Measurements from ENCODE around the gene ZNF827.

ZNF827 gene

GRCh38 chr4:145951931-145952330 lies 13.3 kb upstream of the ZNF827 start:
- Histone ChIP-seq H2AFZ (no peak overlapping the region), H3K4me2 (ENCODE audit: low read length) (no peak overlapping the region), H3K4me3 (ENCODE audit: low read depth, low read length) (no peak overlapping the region), H3K79me2 (no peaks in the 10 kb centered on the region), H3K9me3 (ENCODE audit: control insufficient read depth, low read length) (no peaks in the 10 kb centered on the region), H3K9ac (no peak overlapping the region), H3K27ac (no peak overlapping the region), H3K27me3 (ENCODE audit: control insufficient read depth, insufficient read depth, low read length) (no peaks in the 10 kb centered on the region), H3K36me3 (ENCODE audit: control insufficient read depth, insufficient read depth, low read length) (no peaks in the 10 kb centered on the region), H3K4me1 (no peaks in the 10 kb centered on the region)
- TF ChIP-seq CTCF (IDR thresholded peaks at IDR 0.05), result no peak

GRCh38 chr4:145945431-145946155 lies 7.0 kb upstream of the ZNF827 start:
- no peak for TF ChIP-seq CTCF (IDR thresholded peaks at IDR 0.05)
- Histone ChIP-seq H3K4me3 (ENCODE audit: low read depth, low read length) (no peak overlapping the region), H3K4me2 (ENCODE audit: low read length) (no peak overlapping the region), H3K9me3 (ENCODE audit: control insufficient read depth, low read length) (no peaks in the 10 kb centered on the region), H3K27ac (no peak overlapping the region), H3K27me3 (ENCODE audit: control insufficient read depth, insufficient read depth, low read length) (no peaks in the 10 kb centered on the region), H2AFZ (no peak overlapping the region), H3K36me3 (ENCODE audit: control insufficient read depth, insufficient read depth, low read length) (no peaks in the 10 kb centered on the region), H3K79me2 (no peaks in the 10 kb centered on the region), H3K4me1 (no peaks in the 10 kb centered on the region), H3K9ac (no peak overlapping the region)

GRCh38 chr4:145944886-145945285 lies 6.3 kb upstream of the ZNF827 start:
- Histone ChIP-seq H3K4me1 (no peaks in the 10 kb centered on the region), H3K4me2 (ENCODE audit: low read length) (no peak overlapping the region), H3K9me3 (ENCODE audit: control insufficient read depth, low read length) (no peaks in the 10 kb centered on the region), H3K27ac (no peak overlapping the region), H3K27me3 (ENCODE audit: control insufficient read depth, insufficient read depth, low read length) (no peaks in the 10 kb centered on the region), H3K4me3 (ENCODE audit: low read depth, low read length) (no peak overlapping the region), H3K9ac (no peak overlapping the region), H3K36me3 (ENCODE audit: control insufficient read depth, insufficient read depth, low read length) (no peaks in the 10 kb centered on the region), H2AFZ (no peak overlapping the region), H3K79me2 (no peaks in the 10 kb centered on the region)
- TF ChIP-seq CTCF (IDR thresholded peaks at IDR 0.05), result no peak

GRCh38 chr4:145939856-145940255 lies 1.2 kb upstream of the ZNF827 start:
- no peak overlapping the region for H3K9ac ChIP-seq
- H3K27ac ChIP-seq, result no peak overlapping the region
- no peak for TF ChIP-seq CTCF (IDR thresholded peaks at IDR 0.05)

GRCh38 chr4:145939441-145939750 lies 773 bp upstream of the ZNF827 start:
- H3K9ac ChIP-seq, result no peak overlapping the region
- H3K27me3 ChIP-seq (ENCODE audit: control insufficient read depth, insufficient read depth, low read length), result no peaks in the 10 kb centered on the region
- no peaks in the 10 kb centered on the region for H3K9me3 ChIP-seq (ENCODE audit: control insufficient read depth, low read length)
- no peak overlapping the region for H3K27ac ChIP-seq
- peak overlapping the region; percentile 76 for H2AFZ ChIP-seq
- H3K36me3 ChIP-seq (ENCODE audit: control insufficient read depth, insufficient read depth, low read length), result no peaks in the 10 kb centered on the region
- no peaks in the 10 kb centered on the region for H3K4me1 ChIP-seq
- no peaks in the 10 kb centered on the region for H3K79me2 ChIP-seq
- no peak for TF ChIP-seq CTCF (IDR thresholded peaks at IDR 0.05)
- H3K4me2 ChIP-seq (ENCODE audit: low read length), result peak overlapping the region; percentile 75
- H3K4me3 ChIP-seq (ENCODE audit: low read depth, low read length), result peak overlapping the region; percentile 85

More at GRCh38 chr4:145939856-145940255, 1.2 kb upstream of the ZNF827 start:
- Histone ChIP-seq H3K4me2 (ENCODE audit: low read length) (no peak overlapping the region), H3K9me3 (ENCODE audit: control insufficient read depth, low read length) (no peaks in the 10 kb centered on the region), H3K4me3 (ENCODE audit: low read depth, low read length) (no peak overlapping the region), H3K27me3 (ENCODE audit: control insufficient read depth, insufficient read depth, low read length) (no peaks in the 10 kb centered on the region), H2AFZ (peak overlapping the region; percentile 76), H3K36me3 (ENCODE audit: control insufficient read depth, insufficient read depth, low read length) (no peaks in the 10 kb centered on the region), H3K4me1 (no peaks in the 10 kb centered on the region), H3K79me2 (no peaks in the 10 kb centered on the region)
